Testis (tissue), 2 donors: ENCODE data around the gene CACNG6.

Experiments used
- CTCF ChIP-seq, 3 experiments: fragments of 450-650 bp in 2 of 3; fragments of 200-600 bp in 1 of 3; sonication (generic) in 1 of 3; IDR thresholded peaks; one replicate each; pipeline ENCODE4 v1.5.1; 2016 to 2019; ENCODE audit warnings: antibody characterized with exemption in 3 of 3, mild to moderate bottlenecking in 2 of 3, moderate library complexity in 1 of 3
- POLR2A ChIP-seq: fragments of 450-650 bp; IDR thresholded peaks from one replicate; pipeline ENCODE4 v1.6.1; 2017; ENCODE audit warnings: antibody characterized with exemption, mild to moderate bottlenecking, moderate library complexity

DNA sequence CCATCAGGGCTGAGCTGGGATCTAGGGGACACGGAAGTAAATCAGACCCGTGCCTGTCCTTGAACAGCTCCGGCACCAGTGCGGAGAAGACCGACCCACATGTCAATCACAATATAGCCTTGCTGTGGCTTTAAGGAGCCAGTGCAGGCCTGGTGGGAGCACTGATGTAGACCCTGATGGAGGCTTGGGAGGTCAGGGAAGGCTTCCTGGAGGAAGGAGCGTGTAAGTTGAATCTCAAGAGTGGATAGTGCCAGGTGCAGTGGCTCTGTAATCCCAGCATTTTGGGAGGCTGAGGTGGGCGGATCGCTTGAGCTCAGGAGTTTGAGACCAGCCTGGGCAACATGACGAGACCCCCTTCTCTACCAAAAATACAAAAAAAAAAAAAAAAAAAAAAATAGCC lies 39.5 kb upstream of the CACNG6 start:
- no peak for TF ChIP-seq POLR2A
- no peak for TF ChIP-seq CTCF (IDR thresholded peaks at IDR 0.05)
